Epithelial cell of esophagus (primary cell): ENCODE measurements around the gene TRMT44.

Experiments used
- DNase-seq: peaks from one replicate; pipeline ENCODE4 v3.0.0; 2010; ENCODE audit warnings: low read depth
- H3K4me3 ChIP-seq: 2 replicates; pipeline ENCODE4 v1.5.1; 2011; ENCODE audit warnings: mild to moderate bottlenecking, low read length, control low read depth
- TF ChIP-seq, protein P1 (sequence below): IDR thresholded peaks from 2 replicates; pipeline ENCODE4 v1.5.1; 2011; ENCODE audit warnings: low read depth, mild to moderate bottlenecking, low read length, control low read depth, inconsistent platforms; ENCODE audit not compliant: insufficient read depth; ENCODE audit errors: missing control alignments

Gene TRMT44

GRCh38 chr4:8502836-8503585 lies 62.4 kb downstream of the TRMT44 start:
- no peak for DNase-seq
- no peak overlapping the region for H3K4me3 ChIP-seq
- TF ChIP-seq, protein P1, sequence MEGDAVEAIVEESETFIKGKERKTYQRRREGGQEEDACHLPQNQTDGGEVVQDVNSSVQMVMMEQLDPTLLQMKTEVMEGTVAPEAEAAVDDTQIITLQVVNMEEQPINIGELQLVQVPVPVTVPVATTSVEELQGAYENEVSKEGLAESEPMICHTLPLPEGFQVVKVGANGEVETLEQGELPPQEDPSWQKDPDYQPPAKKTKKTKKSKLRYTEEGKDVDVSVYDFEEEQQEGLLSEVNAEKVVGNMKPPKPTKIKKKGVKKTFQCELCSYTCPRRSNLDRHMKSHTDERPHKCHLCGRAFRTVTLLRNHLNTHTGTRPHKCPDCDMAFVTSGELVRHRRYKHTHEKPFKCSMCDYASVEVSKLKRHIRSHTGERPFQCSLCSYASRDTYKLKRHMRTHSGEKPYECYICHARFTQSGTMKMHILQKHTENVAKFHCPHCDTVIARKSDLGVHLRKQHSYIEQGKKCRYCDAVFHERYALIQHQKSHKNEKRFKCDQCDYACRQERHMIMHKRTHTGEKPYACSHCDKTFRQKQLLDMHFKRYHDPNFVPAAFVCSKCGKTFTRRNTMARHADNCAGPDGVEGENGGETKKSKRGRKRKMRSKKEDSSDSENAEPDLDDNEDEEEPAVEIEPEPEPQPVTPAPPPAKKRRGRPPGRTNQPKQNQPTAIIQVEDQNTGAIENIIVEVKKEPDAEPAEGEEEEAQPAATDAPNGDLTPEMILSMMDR, result no peak

DNA sequence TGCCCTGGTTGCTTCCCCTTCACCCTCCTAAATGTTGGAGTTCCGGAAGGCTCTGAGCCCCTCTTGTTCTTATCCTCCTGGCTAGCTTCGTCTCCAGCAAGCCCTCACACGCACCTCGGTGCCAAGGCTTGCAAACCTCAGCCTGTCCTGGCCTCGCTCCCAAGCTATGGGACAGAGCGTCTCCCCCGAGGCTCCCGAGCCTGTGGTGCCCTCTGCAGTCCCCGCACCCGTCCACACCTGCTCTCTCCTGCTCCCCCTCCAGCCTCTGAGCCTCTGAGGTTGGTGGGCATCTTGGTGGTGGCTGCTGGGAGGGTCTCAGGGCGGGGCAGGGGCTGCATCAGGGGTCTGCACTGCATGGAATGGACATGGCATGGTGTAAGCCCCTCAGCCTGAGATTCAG lies 63.2 kb downstream of the TRMT44 start:
- H3K4me3 ChIP-seq, result no peak overlapping the region
- TF ChIP-seq, protein P1, result no peak
- no peak for DNase-seq

GRCh38 chr4:8504279-8505007 lies 63.9 kb downstream of the TRMT44 start:
- no peak for DNase-seq
- H3K4me3 ChIP-seq, result no peak overlapping the region
- TF ChIP-seq, protein P1, result no peak

DNA sequence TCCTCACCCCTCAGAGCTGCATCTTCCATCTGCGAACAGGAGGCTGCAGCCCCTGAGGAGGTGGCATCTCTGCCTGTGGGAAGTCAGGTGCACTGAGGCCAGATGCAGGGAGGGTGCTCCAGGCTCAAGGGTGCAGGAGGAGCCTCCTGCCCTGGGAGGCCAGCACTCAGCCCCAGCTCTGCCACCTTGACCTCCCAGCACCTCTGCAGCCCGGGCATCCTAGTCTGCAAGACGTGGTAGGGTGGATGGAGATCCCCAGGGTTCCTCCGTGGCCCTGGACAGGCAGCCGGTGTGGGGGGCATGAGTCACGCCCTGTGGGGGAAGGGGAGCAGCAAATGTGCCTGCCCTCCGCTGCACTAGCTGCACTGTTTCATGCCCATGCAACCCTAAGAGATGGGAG lies 64.7 kb downstream of the TRMT44 start:
- no peak for DNase-seq
- TF ChIP-seq, protein P1, result no peak
- H3K4me3 ChIP-seq, result no peak overlapping the region

GRCh38 chr4:8506006-8506372 lies 65.4 kb downstream of the TRMT44 start:
- no peak for DNase-seq
- TF ChIP-seq, protein P1, result no peak
- H3K4me3 ChIP-seq, result no peak overlapping the region

GRCh38 chr4:8506373-8507195 lies 66.0 kb downstream of the TRMT44 start:
- no peak for DNase-seq
- H3K4me3 ChIP-seq, result no peak overlapping the region
- TF ChIP-seq, protein P1, result no peak
